IPS DF 6.9 (cell line): ENCODE results near the gene TRAF3.
"Not testable (repeated sequence)": the region's sequence is repeated elsewhere in the genome, so short reads cannot be mapped to it uniquely, and the experiment has no call there.

Source experiments
- DNase-seq: peaks from one replicate; pipeline ENCODE4 v3.0.0-alpha.2; 2013; ENCODE audit warnings: low read depth, low spot score
- H3K27ac ChIP-seq: one replicate; pipeline ENCODE4 v1.5.1; 2013; ENCODE audit warnings: low read length, control low read depth
- H3K27me3 ChIP-seq: 2 replicates; pipeline ENCODE4 v1.6.1; 2013; ENCODE audit warnings: mild to moderate bottlenecking, low read length; ENCODE audit not compliant: control insufficient read depth, insufficient read depth
- H3K36me3 ChIP-seq: 2 replicates; pipeline ENCODE4 v1.6.1; 2013; ENCODE audit warnings: low read length; ENCODE audit not compliant: control insufficient read depth, insufficient read depth
- H3K4me1 ChIP-seq: 2 replicates; pipeline ENCODE4 v1.6.1; 2013; ENCODE audit warnings: low read length; ENCODE audit not compliant: control insufficient read depth, insufficient read depth
- H3K4me3 ChIP-seq: 2 replicates; pipeline ENCODE4 v1.5.1; 2013; ENCODE audit warnings: mild to moderate bottlenecking, low read length
- H3K9me3 ChIP-seq: 2 replicates; pipeline ENCODE4 v1.6.1; 2013; ENCODE audit warnings: low read length, inconsistent platforms; ENCODE audit not compliant: control insufficient read depth, insufficient read depth
- WGBS: extraction: QIAGEN DNeasy Blood & Tissue Kit; methylation state at CpG from one replicate; pipeline ENCODE4 v1.1.7; 2013; ENCODE audit warnings: mixed read lengths, missing lambda C conversion rate; ENCODE audit not compliant: insufficient read length, insufficient coverage; 5-methylcytosine and 5-hydroxymethylcytosine counted together

The TRAF3 gene

GRCh38 chr14:102849526-102850379 lies 72.5 kb downstream of the TRAF3 start:
- H3K36me3 ChIP-seq = no peaks in the 10 kb centered on the region
- no peaks in the 10 kb centered on the region for H3K4me1 ChIP-seq
- DNase-seq = no peak
- no peak overlapping the region for H3K27ac ChIP-seq
- no peaks in the 10 kb centered on the region for H3K9me3 ChIP-seq
- H3K27me3 ChIP-seq = no peaks in the 10 kb centered on the region
- no CpG with 5 or more reads among the region's 6 CpGs for WGBS
- no peak overlapping the region for H3K4me3 ChIP-seq

GRCh38 chr14:102853648-102854047 lies 76.4 kb downstream of the TRAF3 start:
- no peaks in the 10 kb centered on the region for H3K9me3 ChIP-seq
- H3K4me3 ChIP-seq = no peak overlapping the region
- H3K27ac ChIP-seq = no peak overlapping the region
- no peaks in the 10 kb centered on the region for H3K4me1 ChIP-seq
- WGBS = no CpG with 5 or more reads among the region's 7 CpGs
- DNase-seq = no peak
- H3K36me3 ChIP-seq = no peaks in the 10 kb centered on the region
- H3K27me3 ChIP-seq = no peaks in the 10 kb centered on the region

GRCh38 chr14:102854091-102854703 lies 76.9 kb downstream of the TRAF3 start:
- no CpG with 5 or more reads among the region's 4 CpGs for WGBS

GRCh38 chr14:102856179-102856578 lies 78.9 kb downstream of the TRAF3 start:
- no peaks in the 10 kb centered on the region for H3K9me3 ChIP-seq
- H3K4me3 ChIP-seq = no peak overlapping the region
- no peak for DNase-seq
- H3K4me1 ChIP-seq = no peaks in the 10 kb centered on the region
- no peak overlapping the region for H3K27ac ChIP-seq
- no CpG with 5 or more reads among the region's 2 CpGs for WGBS
- H3K36me3 ChIP-seq = no peaks in the 10 kb centered on the region
- H3K27me3 ChIP-seq = no peaks in the 10 kb centered on the region

More at GRCh38 chr14:102854091-102854703, 76.9 kb downstream of the TRAF3 start:
- Histone ChIP-seq H3K27me3 (no peaks in the 10 kb centered on the region), H3K4me3 (no peak overlapping the region), H3K27ac (no peak overlapping the region), H3K9me3 (no peaks in the 10 kb centered on the region), H3K36me3 (no peaks in the 10 kb centered on the region), H3K4me1 (no peaks in the 10 kb centered on the region)
- no peak for DNase-seq

- H3K4me1 ChIP-seq = no peaks in the 10 kb centered on the region
- no peaks in the 10 kb centered on the region for H3K9me3 ChIP-seq
- no CpG with 5 or more reads among the region's 2 CpGs for WGBS
- no peak for DNase-seq
- H3K27ac ChIP-seq = no peak overlapping the region
- H3K27me3 ChIP-seq = no peaks in the 10 kb centered on the region
- no peak overlapping the region for H3K4me3 ChIP-seq
- H3K36me3 ChIP-seq = no peaks in the 10 kb centered on the region
These were observed 80.2 kb downstream of the TRAF3 start for GRCh38 chr14:102857444-102857843.

GRCh38 chr14:102859911-102860310 lies 82.7 kb downstream of the TRAF3 start:
- no peak for DNase-seq
- H3K4me3 ChIP-seq = no peak overlapping the region
- no peaks in the 10 kb centered on the region for H3K27me3 ChIP-seq
- no peaks in the 10 kb centered on the region for H3K36me3 ChIP-seq
- no peak overlapping the region for H3K27ac ChIP-seq
- H3K9me3 ChIP-seq = no peaks in the 10 kb centered on the region
- no peaks in the 10 kb centered on the region for H3K4me1 ChIP-seq
- WGBS = no CpG with 5 or more reads among the region's 1 CpG

- Histone ChIP-seq H3K36me3 (no peaks in the 10 kb centered on the region), H3K27me3 (no peaks in the 10 kb centered on the region), H3K9me3 (no peaks in the 10 kb centered on the region), H3K4me3 (no peak overlapping the region), H3K27ac (no peak overlapping the region), H3K4me1 (no peaks in the 10 kb centered on the region)
- no CpG with 5 or more reads among the region's 3 CpGs for WGBS
- DNase-seq = no peak
These were observed 85.0 kb downstream of the TRAF3 start for GRCh38 chr14:102862154-102862773.

- no peak for DNase-seq
- H3K27ac ChIP-seq = no peak overlapping the region
- WGBS = no CpG with 5 or more reads among the region's 3 CpGs
These were observed 86.1 kb downstream of the TRAF3 start for GRCh38 chr14:102863381-102863780.

GRCh38 chr14:102865916-102866315 lies 88.7 kb downstream of the TRAF3 start:
- not testable (repeated sequence) for DNase-seq, H3K36me3 ChIP-seq, H3K27ac ChIP-seq, H3K4me3 ChIP-seq, H3K9me3 ChIP-seq, H3K27me3 ChIP-seq, H3K4me1 ChIP-seq
- no CpG with 5 or more reads among the region's 4 CpGs for WGBS

More at GRCh38 chr14:102863381-102863780, 86.1 kb downstream of the TRAF3 start:
- Histone ChIP-seq H3K36me3 (no peaks in the 10 kb centered on the region), H3K27me3 (no peaks in the 10 kb centered on the region), H3K4me1 (no peaks in the 10 kb centered on the region), H3K4me3 (no peak overlapping the region), H3K9me3 (no peaks in the 10 kb centered on the region)

- no peaks in the 10 kb centered on the region for H3K36me3 ChIP-seq
- H3K4me3 ChIP-seq = no peak overlapping the region
- H3K27me3 ChIP-seq = no peaks in the 10 kb centered on the region
- no CpG with 5 or more reads among the region's 9 CpGs for WGBS
- DNase-seq = no peak
- no peaks in the 10 kb centered on the region for H3K9me3 ChIP-seq
- no peaks in the 10 kb centered on the region for H3K4me1 ChIP-seq
- H3K27ac ChIP-seq = no peak overlapping the region
These were observed 89.9 kb downstream of the TRAF3 start for GRCh38 chr14:102866982-102867761.
